A673 (cell line): ENCODE results near the gene SEMA5A.

Source experiments
- EZH2 ChIP-seq: fragments of 200-600 bp; sonication (generic); IDR thresholded peaks from 2 replicates; pipeline ENCODE4 v1.6.1; 2017; ENCODE audit warnings: borderline replicate concordance, low read depth, mild to moderate bottlenecking, mixed read lengths, antibody characterized with exemption, low read length; ENCODE audit not compliant: poor library complexity, severe bottlenecking
- TF ChIP-seq, protein P1 (sequence below): fragments of 300-800, 200-600 bp; sonication (generic); conservative IDR thresholded peaks from 2 replicates; pipeline ENCODE4 v1.5.1; 2017; ENCODE audit warnings: low read depth, mild to moderate bottlenecking, antibody characterized with exemption, low read length, moderate library complexity, mixed read lengths

DNA sequence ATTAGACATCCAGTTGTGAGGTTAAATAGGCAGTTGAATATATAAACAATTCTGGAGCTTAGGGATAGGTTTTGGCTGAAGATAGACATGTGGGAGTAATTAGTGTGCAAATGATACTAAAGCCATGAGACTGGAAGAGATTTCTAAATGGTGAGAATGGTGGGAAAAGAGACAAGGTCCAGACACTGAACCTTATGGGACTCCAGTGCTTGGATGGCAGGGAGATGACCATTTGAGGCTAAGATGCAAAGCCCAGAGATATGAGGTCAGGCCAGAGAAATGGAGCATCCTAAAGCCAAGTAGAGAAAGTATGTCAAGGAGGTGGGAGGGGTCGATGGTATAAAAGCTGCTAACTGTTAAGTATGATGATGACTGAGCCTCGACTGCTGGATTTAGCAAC lies 115.6 kb downstream of the SEMA5A start:
- TF ChIP-seq EZH2, result no peak
- TF ChIP-seq, protein P1, sequence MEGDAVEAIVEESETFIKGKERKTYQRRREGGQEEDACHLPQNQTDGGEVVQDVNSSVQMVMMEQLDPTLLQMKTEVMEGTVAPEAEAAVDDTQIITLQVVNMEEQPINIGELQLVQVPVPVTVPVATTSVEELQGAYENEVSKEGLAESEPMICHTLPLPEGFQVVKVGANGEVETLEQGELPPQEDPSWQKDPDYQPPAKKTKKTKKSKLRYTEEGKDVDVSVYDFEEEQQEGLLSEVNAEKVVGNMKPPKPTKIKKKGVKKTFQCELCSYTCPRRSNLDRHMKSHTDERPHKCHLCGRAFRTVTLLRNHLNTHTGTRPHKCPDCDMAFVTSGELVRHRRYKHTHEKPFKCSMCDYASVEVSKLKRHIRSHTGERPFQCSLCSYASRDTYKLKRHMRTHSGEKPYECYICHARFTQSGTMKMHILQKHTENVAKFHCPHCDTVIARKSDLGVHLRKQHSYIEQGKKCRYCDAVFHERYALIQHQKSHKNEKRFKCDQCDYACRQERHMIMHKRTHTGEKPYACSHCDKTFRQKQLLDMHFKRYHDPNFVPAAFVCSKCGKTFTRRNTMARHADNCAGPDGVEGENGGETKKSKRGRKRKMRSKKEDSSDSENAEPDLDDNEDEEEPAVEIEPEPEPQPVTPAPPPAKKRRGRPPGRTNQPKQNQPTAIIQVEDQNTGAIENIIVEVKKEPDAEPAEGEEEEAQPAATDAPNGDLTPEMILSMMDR, result no peak
